ENCODE data around the gene CCDC27.

DNA sequence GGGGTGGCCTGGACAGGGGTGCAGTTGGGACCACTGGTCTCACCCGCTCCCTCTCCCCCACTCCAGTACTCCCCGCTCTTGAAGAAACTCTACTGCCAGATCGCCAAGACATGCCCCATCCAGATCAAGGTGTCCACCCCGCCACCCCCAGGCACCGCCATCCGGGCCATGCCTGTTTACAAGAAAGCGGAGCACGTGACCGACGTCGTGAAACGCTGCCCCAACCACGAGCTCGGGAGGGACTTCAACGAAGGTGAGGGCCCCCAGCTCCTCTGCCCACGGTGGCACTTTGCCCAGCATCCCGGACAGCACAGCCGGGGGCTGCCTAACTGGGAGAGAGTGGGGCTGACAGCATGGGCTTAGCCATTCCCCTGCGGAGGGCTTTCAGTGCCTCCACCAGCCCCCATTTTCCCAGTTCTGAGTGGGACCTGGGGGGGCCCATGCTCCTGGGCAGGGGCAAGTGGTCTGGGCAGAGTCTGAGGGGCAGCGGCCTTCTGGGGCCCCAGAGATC is 30.2 kb upstream of the CCDC27 start:
- TF ChIP-seq POLR2AphosphoS5 (IDR thresholded peaks at IDR 0.05; ENCODE audit: low read depth, low read length) (no peak), TAF1 (IDR thresholded peaks at IDR 0.05; ENCODE audit: low read depth, low read length) (no peak), POLR2A (IDR thresholded peaks at IDR 0.05; ENCODE audit: low read depth, low read length) (no peak), PAX5 (IDR thresholded peaks at IDR 0.05; ENCODE audit: insufficient read depth, low read length, severe bottlenecking) (no peak), POU2F2 (IDR thresholded peaks at IDR 0.05; ENCODE audit: low read depth, low read length) (no peak), SPI1 (IDR thresholded peaks at IDR 0.05; ENCODE audit: low read depth, low read length) (no peak)

Measured in GM12891 (cell line).